ENCODE results near the gene REEP5. TPM values are rescaled to one million over a fixed set of nuclear protein-coding genes. Genes with fewer than 3 reads are reported as not detected.
"Not testable (repeated sequence)": the region's sequence is repeated elsewhere in the genome, so short reads cannot be mapped to it uniquely, and the experiment has no call there.

Gene REEP5
- total RNA-seq, 1 experiment from 2014 or later = 50.5 TPM

GRCh38 chr5:112960863-112961504 lies 39.0 kb upstream of the REEP5 start:
- Histone ChIP-seq H3K9me3 (ENCODE audit: low read depth, low read length, poor library complexity, severe bottlenecking) (no peaks in the 10 kb centered on the region), H3K27ac (ENCODE audit: low read depth, low read length, poor library complexity, severe bottlenecking) (no peak overlapping the region), H3K27me3 (replicated peaks; ENCODE audit: insufficient read depth, low read depth, low read length, poor library complexity) (no peaks in the 10 kb centered on the region), H3K4me3 (ENCODE audit: low read depth, low read length, poor library complexity, severe bottlenecking) (no peak overlapping the region), H3K4me1 (ENCODE audit: insufficient read depth, low read length, poor library complexity, severe bottlenecking) (peaks cover 22% of the 10 kb centered on the region), H3K36me3 (ENCODE audit: insufficient read depth, low read length, poor library complexity, severe bottlenecking) (no peaks in the 10 kb centered on the region)
- BruUV-seq (replicated peaks) = no TSS peak
- intact Hi-C loops (cut with micrococcal nuclease; ENCODE audit: unreplicated experiment) = no loop called here
- POLR2A ChIA-PET (ENCODE audit: low non-redundant PET) = no interaction called here
- TF ChIP-seq CTCF (conservative IDR thresholded peaks at IDR 0.05; ENCODE audit: low read depth, low read length) (no peak), EZH2 (IDR thresholded peaks at IDR 0.05; ENCODE audit: borderline replicate concordance, low read depth, low read length, poor library complexity, severe bottlenecking) (no peak)
- DNase-seq (ENCODE audit: low spot score) = no peak
- CTCF ChIA-PET = no interaction called here

- TF ChIP-seq EZH2 (IDR thresholded peaks at IDR 0.05; ENCODE audit: borderline replicate concordance, low read depth, low read length, poor library complexity, severe bottlenecking) (no peak), CTCF (conservative IDR thresholded peaks at IDR 0.05; ENCODE audit: low read depth, low read length) (no peak)
- Histone ChIP-seq H3K27ac (ENCODE audit: low read depth, low read length, poor library complexity, severe bottlenecking) (no peak overlapping the region), H3K4me1 (ENCODE audit: insufficient read depth, low read length, poor library complexity, severe bottlenecking) (peaks cover 22% of the 10 kb centered on the region), H3K36me3 (ENCODE audit: insufficient read depth, low read length, poor library complexity, severe bottlenecking) (no peaks in the 10 kb centered on the region), H3K4me3 (ENCODE audit: low read depth, low read length, poor library complexity, severe bottlenecking) (no peak overlapping the region), H3K9me3 (ENCODE audit: low read depth, low read length, poor library complexity, severe bottlenecking) (no peaks in the 10 kb centered on the region), H3K27me3 (replicated peaks; ENCODE audit: insufficient read depth, low read depth, low read length, poor library complexity) (no peaks in the 10 kb centered on the region)
- BruUV-seq (replicated peaks) = no TSS peak
- POLR2A ChIA-PET (ENCODE audit: low non-redundant PET) = no interaction called here
- DNase-seq (ENCODE audit: low spot score) = no peak
- intact Hi-C loops (cut with micrococcal nuclease; ENCODE audit: unreplicated experiment) = no loop called here
- CTCF ChIA-PET = no interaction called here
Measured at GRCh38 chr5:112960315-112960714, 38.3 kb upstream of the REEP5 start.

GRCh38 chr5:112959872-112960271 lies 37.8 kb upstream of the REEP5 start:
- H3K27me3 ChIP-seq (replicated peaks; ENCODE audit: insufficient read depth, low read depth, low read length, poor library complexity); POLR2A ChIA-PET (ENCODE audit: low non-redundant PET); BruUV-seq (replicated peaks); H3K9me3 ChIP-seq (ENCODE audit: low read depth, low read length, poor library complexity, severe bottlenecking); intact Hi-C loops (cut with micrococcal nuclease; ENCODE audit: unreplicated experiment); H3K36me3 ChIP-seq (ENCODE audit: insufficient read depth, low read length, poor library complexity, severe bottlenecking); DNase-seq (ENCODE audit: low spot score); H3K27ac ChIP-seq (ENCODE audit: low read depth, low read length, poor library complexity, severe bottlenecking); H3K4me3 ChIP-seq (ENCODE audit: low read depth, low read length, poor library complexity, severe bottlenecking); CTCF ChIA-PET: not testable (repeated sequence)
- peaks cover 22% of the 10 kb centered on the region for H3K4me1 ChIP-seq (ENCODE audit: insufficient read depth, low read length, poor library complexity, severe bottlenecking)
